NAMALWA (cell line): ENCODE measurements around the gene M6PR.
"Not testable (repeated sequence)": the region's sequence is repeated elsewhere in the genome, so short reads cannot be mapped to it uniquely, and the experiment has no call there.

Source experiments
- DNase-seq: peaks from one replicate; pipeline ENCODE4 v3.0.0-alpha.2; 2015; ENCODE audit warnings: low spot score

Gene M6PR

GRCh38 chr12:8912914-8913313 is 36.5 kb downstream of the M6PR start:
- DNase-seq: peak; percentile 72

- peak; percentile 29 for DNase-seq
Measured at GRCh38 chr12:8911606-8912268, 37.7 kb downstream of the M6PR start.

GRCh38 chr12:8909752-8910151 is 39.7 kb downstream of the M6PR start:
- no peak for DNase-seq

DNA sequence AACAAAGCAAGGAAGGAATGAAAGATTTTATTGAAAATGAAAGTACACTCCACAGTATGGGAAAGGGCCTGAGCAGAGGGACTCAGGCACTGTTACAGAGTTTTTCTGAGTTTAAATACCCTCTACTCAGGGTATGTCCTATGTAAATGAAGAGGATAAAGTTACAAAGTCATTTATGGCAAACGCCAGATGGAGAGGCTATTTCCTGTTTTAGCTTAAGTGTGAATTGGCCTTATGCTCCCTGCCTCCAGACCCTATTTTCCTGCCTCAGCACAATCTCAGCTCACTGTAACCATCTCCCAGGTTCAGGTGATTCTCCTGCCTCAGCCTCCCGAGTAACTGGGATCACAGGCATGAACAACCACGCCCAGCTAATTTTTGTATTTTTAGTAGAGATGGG is 41.9 kb downstream of the M6PR start:
- DNase-seq: no peak

GRCh38 chr12:8906266-8907180 is 42.9 kb downstream of the M6PR start:
- no peak for DNase-seq

DNA sequence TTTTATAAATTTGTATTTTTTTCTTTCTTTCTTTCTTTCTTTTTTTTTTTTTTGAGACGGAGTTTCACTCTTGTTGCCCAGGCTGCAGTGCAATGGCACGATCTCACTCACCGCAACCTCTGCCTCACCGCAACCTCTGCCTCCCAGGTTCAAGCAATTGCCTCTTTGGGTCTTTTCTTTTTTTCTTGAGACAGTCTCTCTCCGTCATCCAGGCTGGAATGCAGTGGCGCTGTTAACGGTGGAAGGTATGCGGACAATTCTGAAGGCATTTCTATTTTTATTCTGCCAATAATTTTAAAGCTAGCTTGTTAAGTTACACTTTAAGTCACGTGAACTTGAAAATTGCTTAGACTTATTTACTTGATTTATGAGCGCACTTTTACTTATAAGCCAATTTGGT is 43.9 kb downstream of the M6PR start:
- DNase-seq: no peak

- peak; percentile 20 for DNase-seq
Measured at GRCh38 chr12:8904665-8905064, 44.8 kb downstream of the M6PR start.

DNA sequence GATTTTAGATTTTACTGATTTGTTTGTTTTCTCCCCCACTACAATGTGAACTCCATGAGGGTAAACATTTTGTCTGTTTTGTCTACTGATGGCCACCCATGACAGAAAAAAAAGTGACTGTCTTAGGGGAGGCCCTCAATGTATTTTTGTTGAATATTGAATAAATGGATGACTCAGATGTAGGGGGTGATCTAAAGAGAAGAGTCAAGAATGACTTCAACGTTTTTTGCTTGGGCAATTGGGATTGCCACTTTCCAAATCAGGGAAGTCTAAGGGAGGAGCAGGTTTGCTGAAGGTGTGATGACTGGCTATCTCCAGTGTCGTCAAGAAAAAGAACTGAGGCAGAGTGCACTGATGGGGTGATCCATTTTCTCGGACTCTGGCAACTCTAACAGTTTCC is 45.8 kb downstream of the M6PR start:
- DNase-seq: no peak

GRCh38 chr12:8902703-8903102 is 46.7 kb downstream of the M6PR start:
- DNase-seq: not testable (repeated sequence)

DNA sequence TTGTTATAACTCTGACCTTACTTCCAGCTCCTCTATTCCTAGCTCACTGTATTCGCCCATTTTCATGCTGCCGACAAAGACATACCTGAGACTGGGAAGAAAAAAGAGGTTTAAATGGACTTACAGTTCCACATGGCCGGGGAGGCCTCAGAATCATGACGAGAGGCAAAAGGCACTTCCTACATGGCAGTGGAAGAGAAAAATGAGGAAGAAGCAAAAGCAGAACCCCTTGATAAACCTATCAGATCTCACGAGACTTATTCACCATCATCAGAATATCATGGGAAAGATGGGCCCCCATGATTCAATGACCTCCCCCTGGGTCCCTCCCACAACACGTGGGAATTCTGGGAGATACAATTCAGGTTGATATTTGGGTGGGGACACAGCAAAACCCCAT is 49.6 kb downstream of the M6PR start:
- DNase-seq: no peak

DNA sequence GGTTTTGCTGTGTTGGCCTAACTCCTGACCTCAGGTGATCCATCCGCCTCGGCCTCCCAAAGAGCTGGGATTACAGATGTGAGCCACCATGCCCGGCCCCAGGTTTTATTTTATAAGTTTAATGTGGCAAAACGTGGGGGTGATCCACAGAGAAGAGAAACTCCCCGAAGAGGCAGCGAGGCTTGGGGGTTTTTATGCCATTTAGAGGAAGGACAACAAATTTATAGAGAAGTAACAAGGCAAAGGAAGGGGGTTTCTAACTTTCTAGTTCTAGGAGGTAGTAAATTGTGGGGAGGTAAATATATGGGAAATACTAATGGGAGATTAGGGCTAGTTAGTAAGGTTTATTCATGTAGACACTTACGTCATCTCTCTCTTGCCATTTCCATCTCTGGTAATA is 52.4 kb downstream of the M6PR start:
- DNase-seq: no peak

- DNase-seq: no peak
Measured at GRCh38 chr12:8894986-8895385, 54.5 kb downstream of the M6PR start.

DNA sequence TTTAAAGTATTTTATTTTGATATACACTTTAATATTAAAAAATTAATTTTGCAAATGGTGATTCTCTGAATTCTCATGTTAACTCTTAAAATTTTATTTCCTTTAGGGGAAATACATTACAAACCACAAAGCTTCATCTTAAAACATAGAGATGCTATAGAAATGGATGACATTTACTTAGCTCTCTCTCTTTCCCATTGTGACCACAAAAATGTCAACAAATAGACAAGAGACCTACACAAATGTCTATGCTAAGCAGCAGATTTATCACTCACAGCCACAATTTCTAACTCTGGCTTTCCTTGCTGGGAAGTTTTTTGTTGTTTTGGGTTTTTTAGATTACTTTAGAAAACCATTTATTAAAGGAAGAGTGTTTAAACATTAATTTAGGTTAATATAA is 55.1 kb downstream of the M6PR start:
- DNase-seq: no peak

DNA sequence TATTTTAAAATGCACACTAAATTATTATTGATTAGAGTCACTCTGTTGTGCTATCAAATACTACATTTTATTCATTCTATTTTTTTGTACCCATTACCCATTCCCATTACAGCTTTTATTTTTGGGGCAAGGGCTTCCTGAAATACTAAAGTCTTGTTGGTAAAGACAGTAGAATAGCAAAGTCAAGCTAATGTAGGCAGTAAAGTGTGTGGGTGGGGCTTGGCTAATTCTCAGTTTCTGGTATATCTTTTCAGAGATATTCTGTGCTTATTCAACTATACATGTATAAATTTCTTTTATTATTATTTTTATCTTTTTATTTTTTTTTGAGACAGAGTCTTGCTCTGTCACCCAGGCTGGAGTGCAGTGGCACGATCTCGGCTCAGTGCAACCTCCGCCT is 57.5 kb downstream of the M6PR start:
- no peak for DNase-seq
